Measurements from ENCODE around the gene PACSIN1.
A peak's percentile ranks its signal among the peaks of the same experiment; 100 is the strongest.

PACSIN1 gene

GRCh38 chr6:34574647-34575293 lies 108.9 kb downstream of the PACSIN1 start:
- no peak overlapping the region for H3K27ac ChIP-seq
- no peak for DNase-seq
- no peaks in the 10 kb centered on the region for H3K36me3 ChIP-seq
- no peak for TF ChIP-seq CTCF (IDR thresholded peaks at IDR 0.05; ENCODE audit: low read depth, low read length)
- no peak overlapping the region for H3K4me3 ChIP-seq (ENCODE audit: low read depth, low read length)
- H3K9me3 ChIP-seq (ENCODE audit: severe bottlenecking): no peaks in the 10 kb centered on the region
- no peaks in the 10 kb centered on the region for H3K27me3 ChIP-seq (ENCODE audit: insufficient read depth, low read depth, severe bottlenecking)

GRCh38 chr6:34575326-34575725 lies 109.5 kb downstream of the PACSIN1 start:
- Histone ChIP-seq H3K27me3 (ENCODE audit: insufficient read depth, low read depth, severe bottlenecking) (no peaks in the 10 kb centered on the region), H3K4me3 (ENCODE audit: low read depth, low read length) (no peak overlapping the region), H3K9me3 (ENCODE audit: severe bottlenecking) (no peaks in the 10 kb centered on the region), H3K27ac (no peak overlapping the region), H3K36me3 (no peaks in the 10 kb centered on the region)
- DNase-seq: no peak
- peak; percentile 31; the same call in 1 of the 2 replicates for TF ChIP-seq CTCF (IDR thresholded peaks at IDR 0.05; ENCODE audit: low read depth, low read length)

- Histone ChIP-seq H3K27me3 (ENCODE audit: insufficient read depth, low read depth, severe bottlenecking) (no peaks in the 10 kb centered on the region), H3K27ac (no peak overlapping the region), H3K36me3 (no peaks in the 10 kb centered on the region), H3K4me3 (ENCODE audit: low read depth, low read length) (no peak overlapping the region), H3K9me3 (ENCODE audit: severe bottlenecking) (no peaks in the 10 kb centered on the region)
- TF ChIP-seq CTCF (IDR thresholded peaks at IDR 0.05; ENCODE audit: low read depth, low read length): no peak
- DNase-seq: no peak
Observed at GRCh38 chr6:34576286-34576955, 110.5 kb downstream of the PACSIN1 start.

- no peak for TF ChIP-seq CTCF (IDR thresholded peaks at IDR 0.05; ENCODE audit: low read depth, low read length)
- no peak for DNase-seq
- Histone ChIP-seq H3K27ac (no peak overlapping the region), H3K9me3 (ENCODE audit: severe bottlenecking) (no peaks in the 10 kb centered on the region), H3K27me3 (ENCODE audit: insufficient read depth, low read depth, severe bottlenecking) (no peaks in the 10 kb centered on the region), H3K4me3 (ENCODE audit: low read depth, low read length) (no peak overlapping the region), H3K36me3 (no peaks in the 10 kb centered on the region)
Observed at GRCh38 chr6:34578445-34579262, 112.8 kb downstream of the PACSIN1 start.

- H3K36me3 ChIP-seq: 0 out of 2 replicates have a peak, but pooled peaks cover 5% of the 10 kb centered on the region
- DNase-seq: no peak
- TF ChIP-seq CTCF (IDR thresholded peaks at IDR 0.05; ENCODE audit: low read depth, low read length): no peak
- no peak overlapping the region for H3K4me3 ChIP-seq (ENCODE audit: low read depth, low read length)
- no peaks in the 10 kb centered on the region for H3K9me3 ChIP-seq (ENCODE audit: severe bottlenecking)
- no peak overlapping the region for H3K27ac ChIP-seq
- H3K27me3 ChIP-seq (ENCODE audit: insufficient read depth, low read depth, severe bottlenecking): no peaks in the 10 kb centered on the region
Observed at GRCh38 chr6:34580707-34581560, 115.1 kb downstream of the PACSIN1 start.
